ENCODE data around the gene ZNF582. TPM values are rescaled to one million over a fixed set of nuclear protein-coding genes. Genes with fewer than 3 reads are reported as not detected.

Gene ZNF582
- 1 to 10 TPM in 1 of 2 experiments, under 1 TPM in 1; 0.98 to 1.8 TPM for total RNA-seq

- ChIA-PET POLR2A (no interaction called here), CTCF (interaction anchor here (2.1 kb wide), 1 partner anchor 25 kb away, joined by 11 read pairs; no protein-coding TSS in a partner anchor)
- Mint-ChIP-seq H3K27me3 (no peaks in the 10 kb centered on the region), H3K4me1 (peaks cover 11% of the 10 kb centered on the region), H3K9me3 (ENCODE audit: low read depth) (peaks cover 48% of the 10 kb centered on the region), H3K27ac (peak within 1 kb of the TSS; percentile 96), H3K4me3 (peak within 1 kb of the TSS; percentile 84), H3K36me3 (ENCODE audit: low read depth) (peaks cover 82% of the 10 kb centered on the region)
- intact Hi-C loops (cut with DNase I, micrococcal nuclease) = loop anchor here (1.0 to 10.0 kb wide), 15 partner anchors 10 to 927 kb away; partner anchors contain the start of genes ZNF71 (in 2 of the 2), ZFP28 (in 1 of the 2), ZNF460 (in 1 of the 2) and ZNF470 (in 1 of the 2)
- DNase-seq = peak; percentile 97
- peak; percentile 99 for ATAC-seq
Observed at GRCh38 chr19:56393119-56394012, at the start of gene ZNF582. Gene ZNF582 (minus strand): TSS chr19:56393534. CDS start chr19:56391752, 1,782 bp downstream.

GRCh38 chr19:56441206-56441792 lies 48.0 kb upstream of the ZNF582 start:
- Mint-ChIP-seq H3K36me3 (ENCODE audit: low read depth) (peaks cover 36% of the 10 kb centered on the region), H3K4me3 (no peak overlapping the region), H3K4me1 (no peaks in the 10 kb centered on the region), H3K27ac (no peak overlapping the region), H3K27me3 (no peaks in the 10 kb centered on the region), H3K9me3 (ENCODE audit: low read depth) (peaks cover 54% of the 10 kb centered on the region)
- ATAC-seq (no peak), DNase-seq (no peak)
- intact Hi-C loops (cut with DNase I, micrococcal nuclease) = no loop called here
- CTCF ChIA-PET = no interaction called here
- POLR2A ChIA-PET = no interaction called here

- ChIA-PET POLR2A (no interaction called here), CTCF (interaction anchor here (0.6 kb wide), 1 partner anchor 9 kb away, joined by 3 read pairs; no protein-coding TSS in a partner anchor)
- Mint-ChIP-seq H3K27me3 (no peaks in the 10 kb centered on the region), H3K9me3 (ENCODE audit: low read depth) (peaks cover 59% of the 10 kb centered on the region), H3K36me3 (ENCODE audit: low read depth) (peaks cover 74% of the 10 kb centered on the region), H3K4me3 (no peak overlapping the region), H3K27ac (no peak overlapping the region), H3K4me1 (no peaks in the 10 kb centered on the region)
- intact Hi-C loops (cut with DNase I, micrococcal nuclease) = no loop called here
- ATAC-seq = no peak
- DNase-seq = no peak
Observed at GRCh38 chr19:56423985-56424353, 30.6 kb upstream of the ZNF582 start.

GRCh38 chr19:56423276-56423984 lies 30.1 kb upstream of the ZNF582 start:
- ChIA-PET POLR2A (no interaction called here), CTCF (interaction anchor here (0.6 to 0.8 kb wide), 2 partner anchors 10 to 1025 kb away, joined by 3 read pairs; no protein-coding TSS in a partner anchor)
- Mint-ChIP-seq H3K9me3 (ENCODE audit: low read depth) (peaks cover 63% of the 10 kb centered on the region), H3K4me3 (no peak overlapping the region), H3K4me1 (no peaks in the 10 kb centered on the region), H3K27me3 (no peaks in the 10 kb centered on the region), H3K36me3 (ENCODE audit: low read depth) (peaks cover 77% of the 10 kb centered on the region), H3K27ac (no peak overlapping the region)
- DNase-seq (no peak), ATAC-seq (no peak)
- intact Hi-C loops (cut with DNase I, micrococcal nuclease) = no loop called here

- POLR2A ChIA-PET = no interaction called here
- CTCF ChIA-PET = no interaction called here
- no peaks in the 10 kb centered on the region for H3K27me3 Mint-ChIP-seq
- peak overlapping the region; percentile 80 for H3K4me3 Mint-ChIP-seq
- intact Hi-C loops (cut with DNase I, micrococcal nuclease) = loop anchor here in 1 of 2 experiments (2.0 kb wide), 1 partner anchor 284 kb away; the partner anchor contains the start of gene ZNF787
- H3K27ac Mint-ChIP-seq = peak overlapping the region; percentile 80
- peak; percentile 17 for ATAC-seq
- H3K36me3 Mint-ChIP-seq (ENCODE audit: low read depth) = peaks cover 73% of the 10 kb centered on the region
- H3K4me1 Mint-ChIP-seq = peaks cover 32% of the 10 kb centered on the region
- peaks cover 54% of the 10 kb centered on the region for H3K9me3 Mint-ChIP-seq (ENCODE audit: low read depth)
- peak; percentile 41 for DNase-seq
Observed at GRCh38 chr19:56405062-56405461, 11.7 kb upstream of the ZNF582 start.

- POLR2A ChIA-PET = no interaction called here
- CTCF ChIA-PET = no interaction called here
- peaks cover 32% of the 10 kb centered on the region for H3K4me1 Mint-ChIP-seq
- DNase-seq = no peak
- ATAC-seq = peak; percentile 6
- H3K9me3 Mint-ChIP-seq (ENCODE audit: low read depth) = peaks cover 52% of the 10 kb centered on the region
- H3K36me3 Mint-ChIP-seq (ENCODE audit: low read depth) = peaks cover 72% of the 10 kb centered on the region
- peak overlapping the region; percentile 80 for H3K4me3 Mint-ChIP-seq
- intact Hi-C loops (cut with DNase I, micrococcal nuclease) = loop anchor here (1.0 to 5.0 kb wide), 10 partner anchors 11 to 1693 kb away; partner anchors contain the start of genes ZNF667 (in 2 of the 2), ZFP28 (in 1 of the 2), ZNF582 (in 1 of the 2) and ZNF71 (in 1 of the 2)
- no peaks in the 10 kb centered on the region for H3K27me3 Mint-ChIP-seq
- peak overlapping the region; percentile 80 for H3K27ac Mint-ChIP-seq
Observed at GRCh38 chr19:56404705-56405056, 11.3 kb upstream of the ZNF582 start.

GRCh38 chr19:56403764-56404704 lies 10.7 kb upstream of the ZNF582 start, which contains the start of gene ZNF583:
Gene ZNF583 (plus strand): TSS chr19:56404332. CDS start chr19:56407115, 2,783 bp downstream.
- Mint-ChIP-seq H3K27me3 (no peaks in the 10 kb centered on the region), H3K4me3 (peak within 1 kb of the TSS; percentile 80), H3K27ac (peak within 1 kb of the TSS; percentile 80), H3K36me3 (ENCODE audit: low read depth) (peaks cover 73% of the 10 kb centered on the region), H3K4me1 (peaks cover 32% of the 10 kb centered on the region), H3K9me3 (ENCODE audit: low read depth) (peaks cover 58% of the 10 kb centered on the region)
- ChIA-PET POLR2A (no interaction called here), CTCF (no interaction called here)
- DNase-seq = peak; percentile 94
- intact Hi-C loops (cut with DNase I, micrococcal nuclease) = loop anchor here (1.0 to 5.0 kb wide), 12 partner anchors 11 to 1693 kb away; partner anchors contain the start of genes ZNF582 (in 2 of the 2), ZNF667 (in 2 of the 2), ZFP28 (in 1 of the 2) and ZNF71 (in 1 of the 2)
- peak; percentile 84 for ATAC-seq

- H3K9me3 Mint-ChIP-seq (ENCODE audit: low read depth) = peaks cover 56% of the 10 kb centered on the region
- no peaks in the 10 kb centered on the region for H3K27me3 Mint-ChIP-seq
- peak overlapping the region; percentile 80 for H3K4me3 Mint-ChIP-seq
- ATAC-seq (peak; percentile 13), DNase-seq (peak; percentile 46)
- peaks cover 73% of the 10 kb centered on the region for H3K36me3 Mint-ChIP-seq (ENCODE audit: low read depth)
- intact Hi-C loops (cut with DNase I, micrococcal nuclease) = loop anchor here (1.0 to 5.0 kb wide), 5 partner anchors 10 to 1694 kb away; partner anchors contain the start of genes ZNF582 (in 1 of the 2), ZNF667 (in 1 of the 2), ZSCAN18 (in 1 of the 2) and ZSCAN5A (in 1 of the 2)
- peaks cover 32% of the 10 kb centered on the region for H3K4me1 Mint-ChIP-seq
- CTCF ChIA-PET = no interaction called here
- POLR2A ChIA-PET = no interaction called here
- peak overlapping the region; percentile 80 for H3K27ac Mint-ChIP-seq
Observed at GRCh38 chr19:56403261-56403660, 9.9 kb upstream of the ZNF582 start.

GRCh38 chr19:56400485-56400884 lies 7.2 kb upstream of the ZNF582 start:
- Mint-ChIP-seq H3K4me3 (no peak overlapping the region), H3K27me3 (no peaks in the 10 kb centered on the region), H3K36me3 (ENCODE audit: low read depth) (peaks cover 76% of the 10 kb centered on the region), H3K4me1 (peaks cover 26% of the 10 kb centered on the region), H3K9me3 (ENCODE audit: low read depth) (peaks cover 51% of the 10 kb centered on the region), H3K27ac (no peak overlapping the region)
- ATAC-seq (no peak), DNase-seq (no peak)
- intact Hi-C loops (cut with DNase I, micrococcal nuclease) = loop anchor here (5.0 kb wide), 2 partner anchors 77 to 1697 kb away; partner anchors contain the start of genes ZNF667 (in 1 of the 2) and ZSCAN18 (in 1 of the 2)
- POLR2A ChIA-PET = no interaction called here
- CTCF ChIA-PET = interaction anchor here (0.9 kb wide), 1 partner anchor 68 kb away, joined by 3 read pairs; no protein-coding TSS in a partner anchor

GRCh38 chr19:56398809-56399208 lies 5.5 kb upstream of the ZNF582 start:
- POLR2A ChIA-PET = interaction anchor here (0.5 kb wide), 1 partner anchor 1104 kb away, joined by 6 read pairs; no protein-coding TSS in a partner anchor
- H3K36me3 Mint-ChIP-seq (ENCODE audit: low read depth) = peaks cover 80% of the 10 kb centered on the region
- intact Hi-C loops (cut with DNase I, micrococcal nuclease) = loop anchor here in 1 of 2 experiments (10.0 kb wide), 1 partner anchor 196 kb away; the partner anchor contains the start of gene ZNF71
- CTCF ChIA-PET = no interaction called here
- ATAC-seq = no peak
- H3K4me1 Mint-ChIP-seq = peaks cover 17% of the 10 kb centered on the region
- no peak overlapping the region for H3K27ac Mint-ChIP-seq
- no peaks in the 10 kb centered on the region for H3K27me3 Mint-ChIP-seq
- no peak for DNase-seq
- H3K4me3 Mint-ChIP-seq = no peak overlapping the region
- peaks cover 55% of the 10 kb centered on the region for H3K9me3 Mint-ChIP-seq (ENCODE audit: low read depth)
